Esophagus mucosa (tissue), 1 donor: ENCODE data around the gene DCD. TPM values are rescaled to one million over a fixed set of nuclear protein-coding genes. Genes with fewer than 3 reads are reported as not detected.

ENCODE experiments used
- ATAC-seq: fragments of 200-7000 bp; cut with Tn5 transposase; one replicate; pipeline ENCODE4 v1.9.1; 2020
- total RNA-seq: library from RNA; stranded (reverse); gene quantifications from one replicate; pipeline ENCODE4 v1.2.4, GENCODE V29; 2023
- donor health status: DM: yes; HTN: yes; CAD: no.

DCD gene
- total RNA-seq, 1 donor from 2014 or later, result not detected

- ATAC-seq, result no peak
Observed at GRCh38 chr12:54605138-54605970, 42.8 kb downstream of the DCD start.

GRCh38 chr12:54604436-54604835 is 43.7 kb downstream of the DCD start:
- ATAC-seq, result no peak

GRCh38 chr12:54603872-54604271 is 44.3 kb downstream of the DCD start:
- no peak for ATAC-seq

- ATAC-seq, result peak; percentile 69
Observed at GRCh38 chr12:54603173-54603814, 44.9 kb downstream of the DCD start.

GRCh38 chr12:54602661-54603060 is 45.5 kb downstream of the DCD start:
- no peak for ATAC-seq

GRCh38 chr12:54601841-54602240 is 46.3 kb downstream of the DCD start:
- ATAC-seq, result no peak

- no peak for ATAC-seq
Observed at GRCh38 chr12:54598970-54599369, 49.2 kb downstream of the DCD start.

GRCh38 chr12:54596526-54596946 is 51.6 kb downstream of the DCD start:
- ATAC-seq, result peak; percentile 54

GRCh38 chr12:54595471-54595870 is 52.7 kb downstream of the DCD start:
- no peak for ATAC-seq

Other genes starting within 250 kb of the DCD start
- 12.8 TPM for gene ITGA5, start 229.1 kb downstream of the DCD start, total RNA-seq
- not detected for gene GTSF1, start 174.8 kb downstream of the DCD start, total RNA-seq
- 2.0 TPM for gene NCKAP1L, start 150.6 kb downstream of the DCD start, total RNA-seq
- 0.80 TPM for gene PDE1B, start 98.8 kb downstream of the DCD start, total RNA-seq
- not detected for gene PPP1R1A, start 59.7 kb downstream of the DCD start, total RNA-seq
- not detected for gene LACRT, start 13.5 kb downstream of the DCD start, total RNA-seq
- not detected for gene MUCL1, start 206.2 kb upstream of the DCD start, total RNA-seq